ENCODE results near the gene OR10T2. TPM values are rescaled to one million over a fixed set of nuclear protein-coding genes. Genes with fewer than 3 reads are reported as not detected.

OR10T2 gene
- total RNA-seq, 4 donors from 2014 or later: not detected

- intact Hi-C loops (cut with DNase I): no loop called here
- Histone ChIP-seq H3K27me3 (no peaks in the 10 kb centered on the region), H3K36me3 (no peaks in the 10 kb centered on the region), H3K27ac (no peak overlapping the region), H3K4me1 (no peaks in the 10 kb centered on the region), H3K9me3 (no peaks in the 10 kb centered on the region), H3K4me3 (no peak overlapping the region)
- TF ChIP-seq POLR2A (IDR thresholded peaks at IDR 0.05): no peak
- no peak for DNase-seq
Measured at GRCh38 chr1:158425027-158425426, 25.8 kb upstream of the OR10T2 start.

GRCh38 chr1:158422212-158422611, 22.9 kb upstream of the OR10T2 start:
- no peaks in the 10 kb centered on the region for H3K9me3 ChIP-seq
- TF ChIP-seq, protein P1, sequence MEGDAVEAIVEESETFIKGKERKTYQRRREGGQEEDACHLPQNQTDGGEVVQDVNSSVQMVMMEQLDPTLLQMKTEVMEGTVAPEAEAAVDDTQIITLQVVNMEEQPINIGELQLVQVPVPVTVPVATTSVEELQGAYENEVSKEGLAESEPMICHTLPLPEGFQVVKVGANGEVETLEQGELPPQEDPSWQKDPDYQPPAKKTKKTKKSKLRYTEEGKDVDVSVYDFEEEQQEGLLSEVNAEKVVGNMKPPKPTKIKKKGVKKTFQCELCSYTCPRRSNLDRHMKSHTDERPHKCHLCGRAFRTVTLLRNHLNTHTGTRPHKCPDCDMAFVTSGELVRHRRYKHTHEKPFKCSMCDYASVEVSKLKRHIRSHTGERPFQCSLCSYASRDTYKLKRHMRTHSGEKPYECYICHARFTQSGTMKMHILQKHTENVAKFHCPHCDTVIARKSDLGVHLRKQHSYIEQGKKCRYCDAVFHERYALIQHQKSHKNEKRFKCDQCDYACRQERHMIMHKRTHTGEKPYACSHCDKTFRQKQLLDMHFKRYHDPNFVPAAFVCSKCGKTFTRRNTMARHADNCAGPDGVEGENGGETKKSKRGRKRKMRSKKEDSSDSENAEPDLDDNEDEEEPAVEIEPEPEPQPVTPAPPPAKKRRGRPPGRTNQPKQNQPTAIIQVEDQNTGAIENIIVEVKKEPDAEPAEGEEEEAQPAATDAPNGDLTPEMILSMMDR (IDR thresholded peaks at IDR 0.05): no peak
- TF ChIP-seq POLR2A (IDR thresholded peaks at IDR 0.05): no peak
- no peak overlapping the region for H3K27ac ChIP-seq
- no peaks in the 10 kb centered on the region for H3K36me3 ChIP-seq
- H3K4me1 ChIP-seq: no peaks in the 10 kb centered on the region
- H3K4me3 ChIP-seq: no peak overlapping the region
- H3K27me3 ChIP-seq: no peaks in the 10 kb centered on the region
- intact Hi-C loops (cut with DNase I): no loop called here
- no peak for DNase-seq

DNA sequence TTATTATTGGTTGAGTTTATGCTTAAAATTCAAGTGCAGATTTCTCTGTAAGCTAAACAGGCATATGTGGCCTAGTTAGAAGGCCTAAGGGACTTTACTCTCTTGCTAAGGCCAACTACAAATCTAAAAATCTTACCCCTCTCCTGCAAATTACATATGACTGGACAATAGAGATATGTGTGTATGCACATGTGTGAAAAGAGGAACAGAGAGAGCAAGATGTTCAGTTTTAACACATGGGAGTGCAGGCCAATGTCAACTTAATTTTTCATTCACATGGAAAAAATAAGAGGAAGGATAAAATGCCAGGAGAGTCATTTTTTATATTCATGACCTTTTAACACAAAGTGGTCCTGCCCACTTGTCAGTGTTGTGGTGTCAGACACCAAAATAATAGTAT, 18.3 kb upstream of the OR10T2 start:
- Histone ChIP-seq H3K4me3 (no peak overlapping the region), H3K27ac (no peak overlapping the region), H3K36me3 (no peaks in the 10 kb centered on the region), H3K9me3 (no peaks in the 10 kb centered on the region), H3K4me1 (no peaks in the 10 kb centered on the region), H3K27me3 (no peaks in the 10 kb centered on the region)
- no peak for DNase-seq
- no peak for TF ChIP-seq POLR2A (IDR thresholded peaks at IDR 0.05)
- TF ChIP-seq, protein P1 (IDR thresholded peaks at IDR 0.05): no peak
- intact Hi-C loops (cut with DNase I): no loop called here

- no peak overlapping the region for H3K4me3 ChIP-seq
- H3K4me1 ChIP-seq: no peaks in the 10 kb centered on the region
- no peak overlapping the region for H3K27ac ChIP-seq
- DNase-seq: no peak
- no peaks in the 10 kb centered on the region for H3K9me3 ChIP-seq
- WGBS, 2 donors: 84 to 85% methylated on average over 4 of the region's 4 CpGs
- TF ChIP-seq, protein P1 (IDR thresholded peaks at IDR 0.05): no peak
- no peak for TF ChIP-seq POLR2A (IDR thresholded peaks at IDR 0.05)
- intact Hi-C loops (cut with DNase I): no loop called here
- no peaks in the 10 kb centered on the region for H3K36me3 ChIP-seq
- no peaks in the 10 kb centered on the region for H3K27me3 ChIP-seq
Measured at GRCh38 chr1:158414651-158415345, 15.5 kb upstream of the OR10T2 start.

GRCh38 chr1:158407092-158407491, 7.8 kb upstream of the OR10T2 start:
- Histone ChIP-seq H3K4me1 (no peaks in the 10 kb centered on the region), H3K27me3 (no peaks in the 10 kb centered on the region), H3K9me3 (no peaks in the 10 kb centered on the region), H3K4me3 (no peak overlapping the region), H3K36me3 (no peaks in the 10 kb centered on the region), H3K27ac (no peak overlapping the region)
- TF ChIP-seq POLR2A (IDR thresholded peaks at IDR 0.05): no peak
- TF ChIP-seq, protein P1 (IDR thresholded peaks at IDR 0.05): no peak
- DNase-seq: no peak
- WGBS, 2 donors: 76 to 80% methylated on average over 5 of the region's 5 CpGs
- intact Hi-C loops (cut with DNase I): no loop called here

- Histone ChIP-seq H3K36me3 (no peaks in the 10 kb centered on the region), H3K27ac (no peak overlapping the region), H3K9me3 (no peaks in the 10 kb centered on the region), H3K4me3 (no peak overlapping the region), H3K27me3 (no peaks in the 10 kb centered on the region), H3K4me1 (no peaks in the 10 kb centered on the region)
- no peak for TF ChIP-seq POLR2A (IDR thresholded peaks at IDR 0.05)
- TF ChIP-seq, protein P1 (IDR thresholded peaks at IDR 0.05): no peak
- DNase-seq: no peak
- intact Hi-C loops (cut with DNase I): no loop called here
- 75 to 82% methylated on average over 3 of the region's 3 CpGs for WGBS, 2 donors
Measured at GRCh38 chr1:158400871-158401270, 1.6 kb upstream of the OR10T2 start.

Data from esophagus squamous epithelium (tissue), 5 donors.